Muscle of leg (tissue), 11 donors: ENCODE data around the gene TRDN. TPM values are rescaled to one million over a fixed set of nuclear protein-coding genes. Genes with fewer than 3 reads are reported as not detected.

Experiments
- DNase-seq: peaks from one replicate; pipeline ENCODE4 v3.0.0; 2013
- H3K27ac ChIP-seq: one replicate; pipeline ENCODE4 v1.5.1; 2013; ENCODE audit warnings: mild to moderate bottlenecking, low read length, control low read depth
- H3K27me3 ChIP-seq: one replicate; pipeline ENCODE4 v1.6.1; 2013; ENCODE audit warnings: low read length; ENCODE audit not compliant: control insufficient read depth, insufficient read depth
- H3K36me3 ChIP-seq: one replicate; pipeline ENCODE4 v1.6.1; 2013; ENCODE audit warnings: low read length; ENCODE audit not compliant: control insufficient read depth, insufficient read depth
- H3K4me1 ChIP-seq: one replicate; pipeline ENCODE4 v1.6.1; 2013; ENCODE audit warnings: low read length; ENCODE audit not compliant: control insufficient read depth, insufficient read depth
- H3K4me3 ChIP-seq: one replicate; pipeline ENCODE4 v1.5.1; 2013; ENCODE audit warnings: low read length, control low read depth
- H3K9me3 ChIP-seq: replicated peaks from 2 replicates; pipeline ENCODE4 v1.6.1; 2013; ENCODE audit warnings: low read depth, low read length; ENCODE audit not compliant: control insufficient read depth
- WGBS: methylation state at CpG from one replicate; pipeline ENCODE4 v1.1.5; 2013; ENCODE audit warnings: missing lambda C conversion rate; ENCODE audit not compliant: insufficient coverage; 5-methylcytosine and 5-hydroxymethylcytosine counted together
- polyA plus RNA-seq, 8 donors: library from polyadenylated mRNA; unstranded; fragments of 120-200 nt; gene quantifications; one replicate each; pipeline versions ENCODE4 v1.2.1 to v1.2.3, GENCODE V29; 2013; ENCODE audit warnings: inconsistent platforms in 1 of 8, low replicate concordance in 1 of 8; ENCODE audit not compliant: insufficient read length in 8 of 8, insufficient read depth in 1 of 8
- total RNA-seq: library from RNA; stranded (reverse); fragments of 120-200 nt; gene quantifications from one replicate; pipeline ENCODE4 v1.2.4, GENCODE V29; 2013

The TRDN gene
- total and polyA plus RNA-seq, 9 donors, result 97.2 to 223 (median 169) TPM

- H3K27ac ChIP-seq, result no peak overlapping the region
- H3K27me3 ChIP-seq, result no peaks in the 10 kb centered on the region
- no CpG with 5 or more reads among the region's 3 CpGs for WGBS
- no peaks in the 10 kb centered on the region for H3K9me3 ChIP-seq
- no peak for DNase-seq
- no peak overlapping the region for H3K4me3 ChIP-seq
- no peaks in the 10 kb centered on the region for H3K36me3 ChIP-seq
- no peaks in the 10 kb centered on the region for H3K4me1 ChIP-seq
Measured at GRCh38 chr6:123213921-123214320, 422.8 kb downstream of the TRDN start.

GRCh38 chr6:123211777-123212545 lies 424.8 kb downstream of the TRDN start:
- Histone ChIP-seq H3K9me3 (no peaks in the 10 kb centered on the region), H3K4me3 (no peak overlapping the region), H3K4me1 (no peaks in the 10 kb centered on the region), H3K27ac (no peak overlapping the region), H3K36me3 (no peaks in the 10 kb centered on the region), H3K27me3 (no peaks in the 10 kb centered on the region)
- WGBS, result no CpG with 5 or more reads among the region's 4 CpGs
- no peak for DNase-seq

GRCh38 chr6:123210645-123211044 lies 426.1 kb downstream of the TRDN start:
- H3K4me1 ChIP-seq, result no peaks in the 10 kb centered on the region
- WGBS, result no CpG with 5 or more reads among the region's 2 CpGs
- H3K27ac ChIP-seq, result no peak overlapping the region
- H3K36me3 ChIP-seq, result no peaks in the 10 kb centered on the region
- H3K4me3 ChIP-seq, result no peak overlapping the region
- no peaks in the 10 kb centered on the region for H3K27me3 ChIP-seq
- no peaks in the 10 kb centered on the region for H3K9me3 ChIP-seq
- DNase-seq, result no peak

GRCh38 chr6:123207967-123208510 lies 428.7 kb downstream of the TRDN start:
- Histone ChIP-seq H3K27ac (no peak overlapping the region), H3K9me3 (no peaks in the 10 kb centered on the region), H3K4me3 (no peak overlapping the region), H3K36me3 (no peaks in the 10 kb centered on the region), H3K27me3 (no peaks in the 10 kb centered on the region), H3K4me1 (no peaks in the 10 kb centered on the region)
- no CpG with 5 or more reads among the region's 7 CpGs for WGBS
- DNase-seq, result no peak

- Histone ChIP-seq H3K36me3 (no peaks in the 10 kb centered on the region), H3K27ac (no peak overlapping the region), H3K4me1 (no peaks in the 10 kb centered on the region), H3K27me3 (no peaks in the 10 kb centered on the region), H3K9me3 (peaks cover 2% of the 10 kb centered on the region), H3K4me3 (no peak overlapping the region)
- no CpG with 5 or more reads among the region's 1 CpG for WGBS
- DNase-seq, result no peak
Measured at GRCh38 chr6:123203928-123204327, 432.8 kb downstream of the TRDN start.

- peaks cover 2% of the 10 kb centered on the region for H3K9me3 ChIP-seq
- H3K27me3 ChIP-seq, result no peaks in the 10 kb centered on the region
- H3K36me3 ChIP-seq, result no peaks in the 10 kb centered on the region
- DNase-seq, result no peak
- no peak overlapping the region for H3K27ac ChIP-seq
- H3K4me1 ChIP-seq, result no peaks in the 10 kb centered on the region
- H3K4me3 ChIP-seq, result no peak overlapping the region
- WGBS, result 86% methylated on average over 15 of the region's 18 CpGs
Measured at GRCh38 chr6:123201869-123202372, 434.8 kb downstream of the TRDN start.

- Histone ChIP-seq H3K27me3 (no peaks in the 10 kb centered on the region), H3K9me3 (peaks cover under 1% of the 10 kb centered on the region), H3K4me1 (no peaks in the 10 kb centered on the region), H3K4me3 (no peak overlapping the region), H3K27ac (no peak overlapping the region), H3K36me3 (no peaks in the 10 kb centered on the region)
- no peak for DNase-seq
Measured at GRCh38 chr6:123193298-123193697, 443.5 kb downstream of the TRDN start.

GRCh38 chr6:123189816-123190215 lies 446.9 kb downstream of the TRDN start:
- H3K4me3 ChIP-seq, result no peak overlapping the region
- WGBS, result no CpG with 5 or more reads among the region's 1 CpG

GRCh38 chr6:123182998-123183397 lies 453.8 kb downstream of the TRDN start:
- 89% methylated on average over 6 of the region's 7 CpGs for WGBS
- Histone ChIP-seq H3K27me3 (no peaks in the 10 kb centered on the region), H3K36me3 (no peaks in the 10 kb centered on the region), H3K9me3 (peaks cover 11% of the 10 kb centered on the region), H3K4me1 (no peaks in the 10 kb centered on the region), H3K4me3 (no peak overlapping the region), H3K27ac (no peak overlapping the region)
- DNase-seq, result no peak

More at GRCh38 chr6:123189816-123190215, 446.9 kb downstream of the TRDN start:
- H3K36me3 ChIP-seq, result no peaks in the 10 kb centered on the region
- no peak overlapping the region for H3K27ac ChIP-seq
- H3K4me1 ChIP-seq, result no peaks in the 10 kb centered on the region
- peaks cover 2% of the 10 kb centered on the region for H3K9me3 ChIP-seq
- H3K27me3 ChIP-seq, result no peaks in the 10 kb centered on the region
- no peak for DNase-seq

GRCh38 chr6:123176706-123177105 lies 460.0 kb downstream of the TRDN start:
- no peak overlapping the region for H3K4me3 ChIP-seq
- no peak for DNase-seq
- H3K9me3 ChIP-seq, result no peaks in the 10 kb centered on the region
- H3K27me3 ChIP-seq, result no peaks in the 10 kb centered on the region
- H3K36me3 ChIP-seq, result no peaks in the 10 kb centered on the region
- WGBS, result no CpG with 5 or more reads among the region's 1 CpG
- H3K4me1 ChIP-seq, result no peaks in the 10 kb centered on the region
- no peak overlapping the region for H3K27ac ChIP-seq
